Hepatocyte (in vitro differentiated cells): ENCODE data around the gene PLSCR3. TPM values are rescaled to one million over a fixed set of nuclear protein-coding genes. Genes with fewer than 3 reads are reported as not detected.

Experiments used
- DNase-seq: peaks from one replicate; pipeline ENCODE4 v3.0.0-alpha.2; 2016; ENCODE audit warnings: low spot score
- H2AFZ ChIP-seq: fragments of 200-600 bp; sonication (generic); 2 replicates; pipeline ENCODE4 v1.6.0; 2016; ENCODE audit warnings: antibody characterized with exemption, mild to moderate bottlenecking
- H3K27ac ChIP-seq: fragments of 200-600 bp; sonication (generic); 2 replicates; pipeline ENCODE4 v1.5.1; 2016; ENCODE audit warnings: mild to moderate bottlenecking
- H3K27me3 ChIP-seq: fragments of 200-600 bp; sonication (generic); 2 replicates; pipeline ENCODE4 v1.6.1; 2016
- H3K36me3 ChIP-seq: fragments of 200-600 bp; sonication (generic); replicated peaks from 2 replicates; pipeline ENCODE4 v1.5.1; 2016; ENCODE audit warnings: low read depth; ENCODE audit not compliant: insufficient read depth
- H3K4me1 ChIP-seq: fragments of 200-600 bp; sonication (generic); 2 replicates; pipeline ENCODE4 v1.5.1; 2016; ENCODE audit warnings: mild to moderate bottlenecking, moderate library complexity; ENCODE audit not compliant: insufficient read depth
- H3K4me2 ChIP-seq: fragments of 200-600 bp; sonication (generic); 2 replicates; pipeline ENCODE4 v1.6.0; 2016
- H3K4me3 ChIP-seq: fragments of 200-600 bp; sonication (generic); 2 replicates; pipeline ENCODE4 v1.5.1; 2016; ENCODE audit warnings: mild to moderate bottlenecking
- H3K79me2 ChIP-seq: fragments of 200-600 bp; sonication (generic); 2 replicates; pipeline ENCODE4 v1.6.0; 2017; ENCODE audit warnings: mild to moderate bottlenecking
- H3K9me2 ChIP-seq: fragments of 200-600 bp; sonication (generic); replicated peaks from 2 replicates; pipeline ENCODE4 v1.6.0; 2017; ENCODE audit warnings: mild to moderate bottlenecking; ENCODE audit not compliant: insufficient read depth
- H3K9me3 ChIP-seq: fragments of 200-600 bp; sonication (generic); 2 replicates; pipeline ENCODE4 v1.5.1; 2016; ENCODE audit warnings: low read depth, mild to moderate bottlenecking
- H4K20me1 ChIP-seq: fragments of 200-600 bp; sonication (generic); 2 replicates; pipeline ENCODE4 v1.6.0; 2016; ENCODE audit warnings: mild to moderate bottlenecking; ENCODE audit not compliant: insufficient read depth, poor library complexity, severe bottlenecking
- CTCF ChIP-seq: fragments of 200-600 bp; sonication (generic); IDR thresholded peaks from 2 replicates; pipeline ENCODE4 v1.5.1; 2016; ENCODE audit warnings: antibody characterized with exemption, mild to moderate bottlenecking; ENCODE audit not compliant: poor library complexity
- EZH2 ChIP-seq: fragments of 200-600 bp; sonication (generic); IDR thresholded peaks from 2 replicates; pipeline ENCODE4 v1.6.1; 2016; ENCODE audit warnings: antibody characterized with exemption, mild to moderate bottlenecking, borderline replicate concordance
- EZH2phosphoT487 ChIP-seq: fragments of 200-600 bp; sonication (generic); IDR thresholded peaks from one replicate; pipeline ENCODE4 v1.6.1; 2018; ENCODE audit warnings: antibody characterized with exemption, mild to moderate bottlenecking, low read depth, moderate library complexity; ENCODE audit not compliant: unreplicated experiment, severe bottlenecking
- WGBS: methylation state at CpG from one replicate; pipeline ENCODE4 v1.1.6; 2016; ENCODE audit warnings: low lambda C conversion rate; ENCODE audit errors: missing lambda C conversion rate; 5-methylcytosine and 5-hydroxymethylcytosine counted together
- polyA plus RNA-seq: library from polyadenylated mRNA; unstranded; fragments of >200 nt; fragmentation: Nextera tagmentation; extraction: Ambion mirVana; gene quantifications from 2 replicates; pipeline ENCODE4 v1.2.1, GENCODE V29; 2016
- total RNA-seq: library from RNA; depleted of rRNA; stranded (reverse); fragments of >200 nt; gene quantifications from 2 replicates; pipeline ENCODE4 v1.2.3, GENCODE V29; 2014

Gene PLSCR3
- total and polyA plus RNA-seq, 2 experiments from 2014 or later = 17.6 to 59.6 TPM

GRCh38 chr17:7391307-7391706, 3.0 kb downstream of the PLSCR3 start:
- H3K79me2 ChIP-seq = peaks cover 10% of the 10 kb centered on the region
- H3K4me1 ChIP-seq = peaks cover 9% of the 10 kb centered on the region
- H3K9me3 ChIP-seq = no peaks in the 10 kb centered on the region
- no peak overlapping the region for H3K4me2 ChIP-seq
- H4K20me1 ChIP-seq = no peaks in the 10 kb centered on the region
- no peak overlapping the region for H3K27ac ChIP-seq
- H3K9me2 ChIP-seq = no peaks in the 10 kb centered on the region
- TF ChIP-seq EZH2phosphoT487 (no peak), CTCF (no peak), EZH2 (no peak)
- H2AFZ ChIP-seq = no peak overlapping the region
- no peaks in the 10 kb centered on the region for H3K36me3 ChIP-seq
- 69% methylated on average over 2 of the region's 2 CpGs for WGBS
- no peak overlapping the region for H3K4me3 ChIP-seq
- H3K27me3 ChIP-seq = no peaks in the 10 kb centered on the region
- DNase-seq = no peak

- no peak for DNase-seq
- Histone ChIP-seq H3K4me1 (peaks cover 9% of the 10 kb centered on the region), H4K20me1 (no peaks in the 10 kb centered on the region), H3K9me2 (no peaks in the 10 kb centered on the region), H3K4me3 (no peak overlapping the region), H3K9me3 (no peaks in the 10 kb centered on the region), H3K27ac (no peak overlapping the region), H3K79me2 (peaks cover 10% of the 10 kb centered on the region), H3K36me3 (no peaks in the 10 kb centered on the region), H3K27me3 (no peaks in the 10 kb centered on the region), H2AFZ (no peak overlapping the region), H3K4me2 (no peak overlapping the region)
- no peak for TF ChIP-seq CTCF
- TF ChIP-seq EZH2 = no peak
- TF ChIP-seq EZH2phosphoT487 = no peak
- 87% methylated on average over 19 of the region's 19 CpGs for WGBS
Measured at GRCh38 chr17:7389924-7390910, 4.1 kb downstream of the PLSCR3 start.

DNA sequence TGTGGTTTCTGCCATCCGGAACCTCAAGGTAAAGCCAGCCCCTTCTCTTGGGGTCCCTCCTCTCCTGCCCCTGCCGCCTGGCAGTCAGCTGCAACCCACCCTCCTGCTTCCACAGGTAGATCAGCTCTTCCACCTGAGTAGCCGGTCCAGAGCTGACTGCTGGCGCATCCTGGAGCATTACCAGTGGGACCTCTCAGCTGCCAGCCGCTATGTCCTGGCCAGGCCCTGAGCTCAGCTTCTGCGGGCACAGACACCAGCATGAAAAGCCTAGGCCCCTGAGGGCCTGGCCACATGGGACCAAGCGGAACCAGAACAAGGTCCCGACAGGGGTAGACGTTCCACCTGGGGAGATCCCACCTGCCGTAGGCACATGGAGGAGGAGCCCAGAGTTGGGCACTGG, 5.5 kb downstream of the PLSCR3 start:
- H3K9me3 ChIP-seq = no peaks in the 10 kb centered on the region
- peaks cover 8% of the 10 kb centered on the region for H3K79me2 ChIP-seq
- no peak overlapping the region for H3K4me2 ChIP-seq
- H3K27me3 ChIP-seq = no peaks in the 10 kb centered on the region
- peaks cover 9% of the 10 kb centered on the region for H3K4me1 ChIP-seq
- no peak for DNase-seq
- H2AFZ ChIP-seq = no peak overlapping the region
- no peak overlapping the region for H3K27ac ChIP-seq
- TF ChIP-seq EZH2 (no peak), CTCF (no peak), EZH2phosphoT487 (no peak)
- 98% methylated on average over 10 of the region's 10 CpGs for WGBS
- H3K4me3 ChIP-seq = no peak overlapping the region
- no peaks in the 10 kb centered on the region for H4K20me1 ChIP-seq
- H3K9me2 ChIP-seq = no peaks in the 10 kb centered on the region
- H3K36me3 ChIP-seq = no peaks in the 10 kb centered on the region
